SU-DHL-6 (cell line): ENCODE results near the gene LPAR4.

Source experiments
- CTCF ChIP-seq: fragments of 200-600 bp; sonication (generic); IDR thresholded peaks from one replicate; pipeline ENCODE4 v1.5.1; 2017; ENCODE audit warnings: antibody characterized with exemption, mild to moderate bottlenecking, low read length, moderate library complexity; ENCODE audit not compliant: insufficient read depth, poor library complexity, severe bottlenecking
- EZH2phosphoT487 ChIP-seq: fragments of 200-600 bp; sonication (generic), shearing (Covaris generic); conservative IDR thresholded peaks from 2 replicates; pipeline ENCODE4 v1.6.1; 2018; ENCODE audit warnings: mild to moderate bottlenecking, antibody characterized with exemption, low read length, moderate library complexity, mixed read lengths

- TF ChIP-seq CTCF (no peak), EZH2phosphoT487 (no peak)
Observed at GRCh38 chrX:78796916-78797315, 49.4 kb downstream of the LPAR4 start.
